Tibial nerve (tissue), 4 donors: Measurements from ENCODE around the gene CDKN2B-AS1.

Source experiments
- EP300 ChIP-seq, 2 donors: sonication (generic); formaldehyde crosslinking; IDR thresholded peaks; one replicate each; pipeline ENCODE4 v1.6.1; 2017; ENCODE audit warnings: antibody characterized with exemption in 2 of 2, mild to moderate bottlenecking in 1 of 2
- POLR2A ChIP-seq, 2 donors: fragments of 450-650 bp; IDR thresholded peaks; one replicate each; pipeline ENCODE4 v1.6.1; 2017; ENCODE audit warnings: antibody characterized with exemption in 2 of 2, mild to moderate bottlenecking in 2 of 2, moderate library complexity in 2 of 2
- TF ChIP-seq, protein P1 (sequence below), 5 experiments: fragments of 200-600 bp in 3 of 5; fragments of 450-650 bp in 2 of 5; sonication (generic) in 3 of 5; IDR thresholded peaks; one replicate each; pipeline ENCODE4 v1.5.1; 2016 to 2019; ENCODE audit warnings: antibody characterized with exemption in 5 of 5, mild to moderate bottlenecking in 3 of 5, moderate library complexity in 2 of 5

DNA sequence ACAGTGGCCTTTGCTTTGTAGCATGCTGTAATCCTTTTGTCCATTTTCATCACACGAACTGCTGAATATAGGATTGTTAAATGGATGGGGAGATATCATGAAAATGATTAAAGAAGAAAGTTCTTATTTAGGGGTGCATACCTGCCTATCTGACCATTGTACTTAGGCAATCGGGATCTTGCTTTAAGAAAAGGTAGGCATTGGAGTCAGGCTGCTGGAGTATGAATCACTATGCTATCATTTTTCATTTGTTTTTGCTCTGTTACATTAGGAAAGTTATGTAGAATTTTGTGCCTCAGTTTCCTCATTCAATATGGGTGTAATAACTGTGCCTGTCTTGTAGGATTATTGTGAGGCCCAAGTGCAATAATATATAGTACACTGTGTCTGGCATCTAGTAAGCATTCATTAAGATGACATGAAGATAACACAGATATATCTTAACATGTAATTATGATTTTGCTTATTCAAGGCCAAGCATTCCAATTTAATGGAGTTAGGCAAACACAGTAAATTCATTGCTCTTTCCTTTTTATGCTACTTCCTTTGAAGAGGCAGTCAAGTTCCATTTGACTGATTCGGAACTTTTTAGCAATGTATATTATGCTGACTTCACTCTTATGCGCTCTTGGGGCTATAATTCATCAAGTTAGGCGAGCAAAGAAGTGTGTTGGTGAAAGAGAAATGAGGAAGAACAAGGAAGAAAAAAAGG, 124.4 kb downstream of the CDKN2B-AS1 start:
- TF ChIP-seq, protein P1, sequence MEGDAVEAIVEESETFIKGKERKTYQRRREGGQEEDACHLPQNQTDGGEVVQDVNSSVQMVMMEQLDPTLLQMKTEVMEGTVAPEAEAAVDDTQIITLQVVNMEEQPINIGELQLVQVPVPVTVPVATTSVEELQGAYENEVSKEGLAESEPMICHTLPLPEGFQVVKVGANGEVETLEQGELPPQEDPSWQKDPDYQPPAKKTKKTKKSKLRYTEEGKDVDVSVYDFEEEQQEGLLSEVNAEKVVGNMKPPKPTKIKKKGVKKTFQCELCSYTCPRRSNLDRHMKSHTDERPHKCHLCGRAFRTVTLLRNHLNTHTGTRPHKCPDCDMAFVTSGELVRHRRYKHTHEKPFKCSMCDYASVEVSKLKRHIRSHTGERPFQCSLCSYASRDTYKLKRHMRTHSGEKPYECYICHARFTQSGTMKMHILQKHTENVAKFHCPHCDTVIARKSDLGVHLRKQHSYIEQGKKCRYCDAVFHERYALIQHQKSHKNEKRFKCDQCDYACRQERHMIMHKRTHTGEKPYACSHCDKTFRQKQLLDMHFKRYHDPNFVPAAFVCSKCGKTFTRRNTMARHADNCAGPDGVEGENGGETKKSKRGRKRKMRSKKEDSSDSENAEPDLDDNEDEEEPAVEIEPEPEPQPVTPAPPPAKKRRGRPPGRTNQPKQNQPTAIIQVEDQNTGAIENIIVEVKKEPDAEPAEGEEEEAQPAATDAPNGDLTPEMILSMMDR (IDR thresholded peaks at IDR 0.05) = no peak
- no peak for TF ChIP-seq POLR2A (IDR thresholded peaks at IDR 0.05)
- no peak for TF ChIP-seq EP300 (IDR thresholded peaks at IDR 0.05)
